ENCODE results near the gene PCYT2. TPM values are rescaled to one million over a fixed set of nuclear protein-coding genes. Genes with fewer than 3 reads are reported as not detected.

Gene PCYT2
- total RNA-seq, 2 experiments from 2014 or later = 18.7 to 18.9 TPM

DNA sequence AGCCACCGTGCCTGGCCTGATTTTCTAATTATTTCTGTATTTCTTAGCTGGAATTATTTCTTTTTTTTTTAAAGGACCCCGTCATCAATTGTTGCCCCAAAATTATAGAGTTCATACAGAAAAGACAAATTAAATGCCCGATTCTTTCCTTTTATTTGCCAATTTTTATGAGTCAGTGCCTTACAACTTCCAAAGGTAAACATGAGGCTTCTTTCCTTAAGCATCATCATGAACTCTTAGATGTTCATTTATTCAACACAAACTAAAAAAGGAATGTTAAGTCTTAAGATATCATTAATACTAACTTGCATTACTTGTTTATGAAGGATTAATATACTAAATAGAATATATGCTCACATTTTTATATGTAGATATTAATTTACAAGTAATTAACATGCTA, 32.9 kb downstream of the PCYT2 start:
- H3K4me3 ChIP-seq (ENCODE audit: low read length) = no peak overlapping the region
- ChIA-PET POLR2A (no interaction called here), CTCF (interaction anchor here (0.9 to 1.3 kb wide), 2 partner anchors 12 to 144 kb away, joined by 3 to 4 read pairs; partner anchors contain the start of gene CENPX)
- intact Hi-C loops (cut with DNase I, micrococcal nuclease) = no loop called here
- Mint-ChIP-seq H3K4me1 (ENCODE audit: low read depth) (peaks cover 12% of the 10 kb centered on the region), H3K27ac (no peak overlapping the region), H3K27me3 (no peaks in the 10 kb centered on the region), H3K36me3 (ENCODE audit: low read depth) (peaks cover 32% of the 10 kb centered on the region), H3K4me3 (no peak overlapping the region), H3K9me3 (no peaks in the 10 kb centered on the region)
- DNase-seq = no peak
- H3K4me1 ChIP-seq (ENCODE audit: insufficient read depth, low read length) = peaks cover 3% of the 10 kb centered on the region
- no peaks in the 10 kb centered on the region for H3K9me3 ChIP-seq (ENCODE audit: control insufficient read depth in 1 of 2, insufficient read depth in 1 of 2, low read length in 2 of 2)
- no peak overlapping the region for H3K27ac ChIP-seq (ENCODE audit: low read depth in 1 of 2, low read length in 2 of 2)
- H3K27me3 ChIP-seq (ENCODE audit: control insufficient read depth in 1 of 2, insufficient read depth in 2 of 2, low read length in 2 of 2) = no peaks in the 10 kb centered on the region
- no peak for ATAC-seq (ENCODE audit: poor library complexity)
- TF ChIP-seq, protein P1, sequence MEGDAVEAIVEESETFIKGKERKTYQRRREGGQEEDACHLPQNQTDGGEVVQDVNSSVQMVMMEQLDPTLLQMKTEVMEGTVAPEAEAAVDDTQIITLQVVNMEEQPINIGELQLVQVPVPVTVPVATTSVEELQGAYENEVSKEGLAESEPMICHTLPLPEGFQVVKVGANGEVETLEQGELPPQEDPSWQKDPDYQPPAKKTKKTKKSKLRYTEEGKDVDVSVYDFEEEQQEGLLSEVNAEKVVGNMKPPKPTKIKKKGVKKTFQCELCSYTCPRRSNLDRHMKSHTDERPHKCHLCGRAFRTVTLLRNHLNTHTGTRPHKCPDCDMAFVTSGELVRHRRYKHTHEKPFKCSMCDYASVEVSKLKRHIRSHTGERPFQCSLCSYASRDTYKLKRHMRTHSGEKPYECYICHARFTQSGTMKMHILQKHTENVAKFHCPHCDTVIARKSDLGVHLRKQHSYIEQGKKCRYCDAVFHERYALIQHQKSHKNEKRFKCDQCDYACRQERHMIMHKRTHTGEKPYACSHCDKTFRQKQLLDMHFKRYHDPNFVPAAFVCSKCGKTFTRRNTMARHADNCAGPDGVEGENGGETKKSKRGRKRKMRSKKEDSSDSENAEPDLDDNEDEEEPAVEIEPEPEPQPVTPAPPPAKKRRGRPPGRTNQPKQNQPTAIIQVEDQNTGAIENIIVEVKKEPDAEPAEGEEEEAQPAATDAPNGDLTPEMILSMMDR (IDR thresholded peaks at IDR 0.05) = no peak
- peaks cover 14% of the 10 kb centered on the region for H3K36me3 ChIP-seq (ENCODE audit: insufficient read depth, low read length)

DNA sequence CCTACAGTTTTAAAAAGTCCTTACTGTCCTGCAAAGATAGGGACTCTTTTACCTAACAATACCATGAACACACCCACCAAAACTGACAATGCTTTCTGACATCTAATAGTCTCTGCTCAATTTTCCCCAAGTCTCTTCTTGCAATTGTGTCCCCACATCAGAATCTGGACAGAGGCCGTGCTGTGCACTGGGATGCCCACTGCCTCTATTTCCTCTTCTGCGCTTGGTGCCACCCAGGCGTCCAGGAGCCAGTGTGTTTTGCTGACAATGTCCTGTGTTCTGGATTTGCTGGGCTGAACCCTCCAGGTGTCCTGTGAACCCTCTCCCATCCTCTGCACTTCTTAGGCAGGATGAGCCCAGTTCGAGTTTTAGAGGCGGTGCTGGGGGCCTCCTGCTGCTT, 33.6 kb downstream of the PCYT2 start:
- H3K27me3 Mint-ChIP-seq = no peaks in the 10 kb centered on the region
- DNase-seq (no peak), ATAC-seq (ENCODE audit: poor library complexity) (no peak)
- intact Hi-C loops (cut with DNase I, micrococcal nuclease) = no loop called here
- H3K36me3 Mint-ChIP-seq (ENCODE audit: low read depth) = peaks cover 31% of the 10 kb centered on the region
- POLR2A ChIA-PET = no interaction called here
- Histone ChIP-seq H3K4me3 (ENCODE audit: low read length) (no peak overlapping the region), H3K4me1 (ENCODE audit: insufficient read depth, low read length) (peaks cover 10% of the 10 kb centered on the region), H3K36me3 (ENCODE audit: insufficient read depth, low read length) (peaks cover 11% of the 10 kb centered on the region), H3K27me3 (ENCODE audit: control insufficient read depth in 1 of 2, insufficient read depth in 2 of 2, low read length in 2 of 2) (no peaks in the 10 kb centered on the region), H3K27ac (ENCODE audit: low read depth in 1 of 2, low read length in 2 of 2) (no peak overlapping the region), H3K9me3 (ENCODE audit: control insufficient read depth in 1 of 2, insufficient read depth in 1 of 2, low read length in 2 of 2) (no peaks in the 10 kb centered on the region)
- H3K9me3 Mint-ChIP-seq = no peaks in the 10 kb centered on the region
- CTCF ChIA-PET = interaction anchor here (0.9 to 1.3 kb wide), 2 partner anchors 11 to 145 kb away, joined by 3 to 4 read pairs; partner anchors contain the start of gene CENPX
- no peak overlapping the region for H3K4me3 Mint-ChIP-seq
- peak overlapping the region; percentile 52 for H3K27ac Mint-ChIP-seq
- peaks cover 16% of the 10 kb centered on the region for H3K4me1 Mint-ChIP-seq (ENCODE audit: low read depth)
- TF ChIP-seq, protein P1 (IDR thresholded peaks at IDR 0.05) = no peak

DNA sequence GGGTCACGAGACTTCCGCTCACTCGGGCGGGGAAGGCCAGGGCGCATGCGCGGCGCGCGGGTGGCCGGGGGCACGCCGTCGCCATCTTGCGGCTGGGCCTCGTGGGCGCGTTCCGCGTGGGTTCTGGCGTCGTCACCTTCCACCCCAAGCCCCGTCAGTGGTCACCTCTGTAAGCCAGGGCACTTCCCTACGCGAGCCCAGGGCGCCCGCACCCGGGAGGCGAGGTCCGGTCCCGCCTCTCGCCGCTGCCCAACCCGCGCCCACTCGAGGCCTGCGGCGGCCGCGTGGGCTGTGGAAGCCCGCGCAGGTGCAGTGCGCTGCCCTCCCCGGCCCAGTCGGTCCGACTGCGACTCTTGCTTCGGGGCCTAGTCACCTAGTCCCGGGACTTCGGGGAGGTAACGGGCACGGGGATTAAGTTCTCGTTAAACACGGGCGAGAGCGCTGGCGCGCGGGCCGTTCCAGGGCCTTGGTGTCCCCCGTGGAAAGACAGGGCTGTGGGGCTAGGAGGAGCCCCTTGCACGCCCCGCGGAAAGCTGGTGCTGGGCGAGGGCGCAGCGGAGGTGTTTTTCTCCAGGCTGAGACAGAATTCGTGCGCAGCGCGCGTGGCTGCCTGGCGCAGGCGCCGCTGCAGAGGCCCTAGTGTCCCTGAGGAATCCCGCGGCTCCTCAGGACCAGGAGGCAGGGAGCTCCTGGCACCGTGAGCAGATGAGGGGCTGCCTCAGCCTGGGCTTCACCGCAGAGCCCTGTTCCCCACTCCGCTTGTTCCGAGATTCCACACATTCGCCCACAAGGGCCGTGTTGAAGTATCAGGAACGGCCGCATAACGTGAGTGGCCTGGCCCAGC, 39.6 kb downstream of the PCYT2 start:
- H3K9me3 Mint-ChIP-seq = no peaks in the 10 kb centered on the region
- Histone ChIP-seq H3K4me1 (ENCODE audit: insufficient read depth, low read length) (peaks cover 57% of the 10 kb centered on the region), H3K27me3 (ENCODE audit: control insufficient read depth in 1 of 2, insufficient read depth in 2 of 2, low read length in 2 of 2) (peaks cover 0 to 3% of the 10 kb centered on the region in 2 experiments), H3K9me3 (ENCODE audit: control insufficient read depth in 1 of 2, insufficient read depth in 1 of 2, low read length in 2 of 2) (peaks cover 0 to 3% of the 10 kb centered on the region in 2 experiments), H3K4me3 (ENCODE audit: low read length) (peak overlapping the region; percentile 83), H3K27ac (ENCODE audit: low read depth in 1 of 2, low read length in 2 of 2) (peak overlapping the region; percentile 95 to 98), H3K36me3 (ENCODE audit: insufficient read depth, low read length) (peaks cover 29% of the 10 kb centered on the region)
- DNase-seq = peak; percentile 91 to 98 (median 96)
- peaks cover 49% of the 10 kb centered on the region for H3K36me3 Mint-ChIP-seq (ENCODE audit: low read depth)
- peaks cover 43% of the 10 kb centered on the region for H3K4me1 Mint-ChIP-seq (ENCODE audit: low read depth)
- intact Hi-C loops (cut with DNase I, micrococcal nuclease) = loop anchor here (1.0 to 5.0 kb wide), 7 partner anchors 10 to 586 kb away; partner anchors contain the start of genes CENPX (in 2 of the 2), LRRC45 (in 2 of the 2), ALYREF (in 1 of the 2) and ANAPC11 (in 1 of the 2)
- ATAC-seq (ENCODE audit: poor library complexity) = peak; percentile 39
- no peaks in the 10 kb centered on the region for H3K27me3 Mint-ChIP-seq
- ChIA-PET CTCF (interaction anchor here (1.4 kb wide), 1 partner anchor 9 kb away, joined by 4 read pairs; no protein-coding TSS in a partner anchor), POLR2A (interaction anchor here (0.6 to 4.6 kb wide), 15 partner anchors 9 to 547 kb away, joined by 3 to 63 read pairs (median 4); partner anchors contain the start of genes ALYREF, ANAPC11, ARL16 and DCXR)
- H3K27ac Mint-ChIP-seq = peak overlapping the region; percentile 95
- peak overlapping the region; percentile 90 for H3K4me3 Mint-ChIP-seq
- TF ChIP-seq, protein P1 (IDR thresholded peaks at IDR 0.05) = peak; percentile 49

All from CD4-positive, alpha-beta T cell (primary cell).